ENCODE results near the gene SCRT2. TPM values are rescaled to one million over a fixed set of nuclear protein-coding genes. Genes with fewer than 3 reads are reported as not detected.
A peak's percentile ranks its signal among the peaks of the same experiment; 100 is the strongest.

SCRT2 gene
- total RNA-seq, 1 experiment from 2014 or later = not detected

DNA sequence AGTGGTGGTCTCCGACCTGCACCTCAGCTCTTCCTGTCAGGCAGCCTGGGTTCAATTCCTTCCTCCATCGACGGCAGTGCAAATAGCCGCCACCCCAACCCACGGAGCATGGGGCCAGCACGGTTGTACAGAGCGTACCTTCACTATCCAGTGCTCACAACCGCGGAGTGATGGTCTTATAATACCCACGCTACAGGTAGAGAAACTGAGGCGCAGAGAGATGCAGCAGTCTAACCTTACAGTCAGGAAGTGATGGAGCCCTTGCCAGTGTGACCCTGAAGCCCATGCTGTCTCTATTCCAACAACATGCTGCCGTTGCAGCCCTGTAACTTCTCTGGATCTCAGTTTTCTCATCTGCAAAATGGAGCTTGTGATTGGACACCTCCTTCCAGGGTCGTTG lies 11.0 kb downstream of the SCRT2 start:
- no peak for DNase-seq
- Histone ChIP-seq H3K9me3 (no peaks in the 10 kb centered on the region), H3K27me3 (peaks cover 8% of the 10 kb centered on the region), H3K4me3 (no peak overlapping the region), H3K36me3 (no peaks in the 10 kb centered on the region)

DNA sequence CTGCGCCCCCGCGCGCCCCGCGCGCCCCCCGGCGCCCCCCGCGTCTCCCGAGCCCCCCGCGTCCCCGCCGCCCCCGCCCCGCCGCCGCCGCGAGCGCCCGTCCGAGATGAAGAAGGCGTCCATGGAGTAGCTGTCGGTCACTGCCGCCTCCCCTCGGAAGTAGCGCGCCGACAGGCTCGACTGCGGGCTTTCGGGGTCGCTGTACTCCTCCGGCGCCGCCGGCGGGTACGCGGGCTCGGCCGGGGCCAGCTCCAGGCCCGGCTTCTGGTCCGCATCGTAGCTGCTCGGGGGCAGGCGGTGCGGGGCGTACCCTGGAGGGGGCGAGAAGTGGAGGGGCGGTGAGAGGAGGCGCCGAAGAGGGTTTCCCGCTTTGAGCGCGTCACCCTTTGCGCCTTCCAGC lies 11.5 kb downstream of the SCRT2 start:
- Histone ChIP-seq H3K4me3 (no peak overlapping the region), H3K27me3 (peaks cover 8% of the 10 kb centered on the region), H3K9me3 (no peaks in the 10 kb centered on the region), H3K36me3 (no peaks in the 10 kb centered on the region)
- DNase-seq = no peak

DNA sequence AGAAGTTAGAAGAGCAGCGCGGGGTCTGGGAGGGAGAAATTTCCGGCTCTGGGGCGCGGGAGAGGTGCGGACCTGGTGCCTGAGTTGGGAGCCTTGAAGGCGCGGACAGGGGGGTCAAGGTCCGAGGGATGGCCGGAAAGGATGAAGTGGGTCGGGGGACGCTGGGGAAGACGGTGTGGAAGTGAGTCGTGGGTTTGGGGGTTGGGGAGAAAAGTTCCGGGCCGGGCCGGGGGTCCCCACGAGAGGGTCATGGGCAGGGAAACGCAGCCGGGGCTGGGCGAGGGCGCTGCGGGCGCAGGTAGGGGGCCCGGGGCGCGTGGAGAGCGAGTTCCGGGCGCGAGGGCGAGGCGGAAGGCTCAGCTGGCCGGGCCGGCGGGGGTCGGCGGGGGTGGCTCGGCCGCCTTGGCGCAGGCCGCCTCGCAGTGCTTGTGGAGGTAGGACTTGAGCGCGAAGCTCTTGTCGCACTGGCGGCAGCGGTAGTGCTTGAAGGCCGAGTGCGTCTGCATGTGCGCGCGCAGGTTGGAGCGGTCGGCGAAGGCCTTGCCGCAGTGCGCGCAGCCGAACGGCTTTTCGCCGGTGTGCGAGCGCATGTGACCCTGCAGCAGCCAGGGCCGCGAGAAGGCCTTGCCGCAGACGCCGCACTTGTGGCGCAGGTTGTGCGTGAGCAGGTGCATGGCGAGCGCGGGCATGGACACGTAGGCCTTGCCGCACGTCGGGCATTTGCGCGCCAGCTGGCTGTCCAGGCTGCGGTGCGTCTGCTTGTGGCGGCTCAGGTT lies 12.1 kb downstream of the SCRT2 start:
- Histone ChIP-seq H3K27me3 (peaks cover 8% of the 10 kb centered on the region), H3K4me3 (no peak overlapping the region), H3K9me3 (no peaks in the 10 kb centered on the region), H3K36me3 (no peaks in the 10 kb centered on the region)
- no peak for DNase-seq

DNA sequence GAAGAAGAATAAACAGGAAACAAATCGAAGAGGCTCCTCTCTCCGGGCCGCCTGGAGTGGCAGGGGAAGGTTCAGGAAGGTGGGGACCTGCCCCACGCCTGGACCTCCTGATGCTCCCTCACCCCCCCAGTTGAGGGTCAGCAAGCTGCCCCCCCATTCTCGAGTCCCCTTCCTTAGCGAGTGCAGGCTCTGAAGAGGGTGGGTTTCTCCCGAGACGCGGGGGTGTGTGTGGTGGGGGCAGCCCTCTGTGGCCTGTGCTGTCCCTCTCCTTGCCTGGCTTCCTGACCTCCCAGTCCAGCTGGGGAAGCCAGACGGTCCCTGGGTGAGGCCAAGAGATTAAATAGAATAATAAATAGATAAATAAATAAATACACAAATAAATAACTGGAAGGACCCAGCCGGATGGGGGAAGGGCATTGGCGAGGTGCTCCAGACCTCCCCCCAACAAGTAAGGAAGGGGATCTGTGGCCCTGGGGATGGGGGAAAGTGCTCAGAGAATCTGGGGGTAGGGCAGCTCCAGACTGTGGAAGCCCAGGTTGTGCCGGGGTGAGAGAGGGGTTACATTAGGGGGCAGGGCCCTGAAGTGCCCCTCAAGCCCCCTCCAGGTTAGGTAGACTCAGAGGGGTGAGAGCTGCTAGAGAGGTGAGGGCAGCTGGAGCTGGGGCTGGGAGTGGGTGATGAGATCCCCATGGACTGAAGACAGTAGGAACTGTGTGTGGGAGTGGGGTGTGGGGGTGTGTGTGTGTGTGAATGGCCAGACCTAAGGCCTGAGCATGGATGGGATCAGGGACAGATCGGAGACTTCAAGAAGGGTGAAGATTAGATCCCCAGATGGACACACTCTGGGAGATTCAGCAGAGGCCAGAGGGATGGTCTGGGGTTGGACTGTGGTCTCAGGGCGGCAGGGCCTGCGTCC lies 13.1 kb downstream of the SCRT2 start:
- no peak for DNase-seq
- H3K9me3 ChIP-seq = no peaks in the 10 kb centered on the region
- H3K4me3 ChIP-seq = no peak overlapping the region
- H3K27me3 ChIP-seq = peaks cover 8% of the 10 kb centered on the region
- H3K36me3 ChIP-seq = no peaks in the 10 kb centered on the region

DNA sequence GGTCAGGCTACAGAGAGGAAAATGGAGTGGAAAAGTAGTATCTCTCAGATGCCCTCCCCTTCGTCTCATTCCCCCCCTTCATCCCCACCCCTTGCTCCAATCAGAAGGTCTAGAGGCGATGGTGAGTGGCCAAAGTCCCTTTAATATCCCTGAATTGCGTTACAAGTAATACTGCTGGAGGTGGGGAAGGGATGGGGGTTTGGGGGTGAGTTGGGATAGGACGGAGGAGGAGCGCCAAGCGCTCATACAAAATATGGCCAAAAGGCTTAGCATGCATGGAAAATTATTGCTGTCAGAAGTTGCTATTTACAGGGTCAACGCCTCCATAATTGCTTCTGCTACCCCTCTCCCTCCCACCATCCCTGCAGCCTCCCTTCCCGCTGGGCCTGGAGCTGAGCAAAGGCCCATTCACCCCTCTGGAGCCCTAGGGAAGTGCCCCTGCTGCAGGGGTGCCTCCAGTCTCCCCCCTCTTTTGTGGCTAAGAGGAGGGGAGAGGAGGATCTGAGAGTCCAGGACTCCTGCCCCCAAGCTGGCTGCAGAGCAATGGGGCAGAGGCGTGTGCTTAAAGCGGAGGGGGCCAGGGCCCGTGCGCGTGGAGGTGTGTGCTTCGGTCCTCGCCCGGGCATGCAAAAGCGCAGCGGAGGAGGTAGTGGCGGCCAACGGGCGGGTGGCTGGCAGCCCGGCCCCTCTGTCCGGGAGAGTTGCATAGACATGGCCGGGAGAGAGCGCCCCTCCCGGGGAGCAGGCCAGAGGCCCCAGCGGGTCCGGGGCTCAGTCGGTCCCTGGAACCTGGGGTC lies 13.9 kb downstream of the SCRT2 start:
- peaks cover 8% of the 10 kb centered on the region for H3K27me3 ChIP-seq
- H3K9me3 ChIP-seq = no peaks in the 10 kb centered on the region
- DNase-seq = no peak
- no peaks in the 10 kb centered on the region for H3K36me3 ChIP-seq
- no peak overlapping the region for H3K4me3 ChIP-seq

DNA sequence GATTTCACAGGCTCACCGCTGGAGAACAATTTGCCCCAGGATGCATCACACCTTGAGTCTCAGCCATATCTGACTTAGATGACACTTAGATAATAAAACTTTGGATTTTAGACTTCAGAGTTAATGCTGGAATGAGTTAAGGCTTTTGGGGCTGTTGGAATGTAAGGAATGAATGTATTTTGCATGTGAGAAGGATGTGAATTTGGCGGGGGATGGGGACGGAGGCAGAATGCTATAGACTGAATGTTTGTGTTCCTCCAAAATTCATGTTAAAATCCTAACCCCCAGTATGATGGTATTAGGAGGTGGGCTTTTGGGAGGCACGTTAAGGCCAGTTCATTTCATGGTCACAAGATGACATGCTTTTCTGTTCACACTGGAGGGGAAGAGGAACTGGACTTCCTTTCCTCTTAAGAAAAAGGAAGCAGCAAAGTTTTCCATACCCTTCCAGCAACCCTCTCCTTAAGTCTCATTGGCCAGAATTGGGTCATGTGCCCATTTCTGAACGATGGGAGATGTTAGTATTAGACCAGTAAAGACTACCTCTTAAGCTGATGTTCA lies 16.8 kb downstream of the SCRT2 start:
- H3K4me3 ChIP-seq = no peak overlapping the region
- H3K36me3 ChIP-seq = no peaks in the 10 kb centered on the region
- DNase-seq = no peak
- no peaks in the 10 kb centered on the region for H3K9me3 ChIP-seq
- peaks cover 2% of the 10 kb centered on the region; the same call in 1 of the 2 replicates for H3K27me3 ChIP-seq

DNA sequence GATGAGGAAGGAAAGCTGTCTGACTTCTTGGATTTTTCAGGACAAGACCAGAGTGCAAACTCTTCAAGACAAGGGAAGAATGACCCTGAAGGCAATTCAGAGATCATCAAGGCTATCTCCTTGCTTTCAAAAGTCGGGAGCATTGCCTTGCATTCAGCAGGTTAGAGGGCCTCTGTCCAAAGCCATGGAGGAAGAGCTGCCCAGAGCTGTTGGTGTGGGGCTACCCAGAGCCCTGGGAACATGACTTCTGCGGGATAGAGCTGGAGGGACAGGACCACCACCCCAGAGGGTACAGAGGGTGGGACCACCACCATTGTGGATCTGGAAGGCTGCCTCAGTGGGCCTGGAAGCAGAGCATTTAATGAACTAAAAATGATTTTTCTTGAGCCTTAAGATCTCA lies 17.4 kb downstream of the SCRT2 start:
- H3K36me3 ChIP-seq = no peaks in the 10 kb centered on the region
- no peak overlapping the region for H3K4me3 ChIP-seq
- no peak for DNase-seq
- no peaks in the 10 kb centered on the region; the same call in 1 of the 2 replicates for H3K27me3 ChIP-seq
- no peaks in the 10 kb centered on the region for H3K9me3 ChIP-seq

DNA sequence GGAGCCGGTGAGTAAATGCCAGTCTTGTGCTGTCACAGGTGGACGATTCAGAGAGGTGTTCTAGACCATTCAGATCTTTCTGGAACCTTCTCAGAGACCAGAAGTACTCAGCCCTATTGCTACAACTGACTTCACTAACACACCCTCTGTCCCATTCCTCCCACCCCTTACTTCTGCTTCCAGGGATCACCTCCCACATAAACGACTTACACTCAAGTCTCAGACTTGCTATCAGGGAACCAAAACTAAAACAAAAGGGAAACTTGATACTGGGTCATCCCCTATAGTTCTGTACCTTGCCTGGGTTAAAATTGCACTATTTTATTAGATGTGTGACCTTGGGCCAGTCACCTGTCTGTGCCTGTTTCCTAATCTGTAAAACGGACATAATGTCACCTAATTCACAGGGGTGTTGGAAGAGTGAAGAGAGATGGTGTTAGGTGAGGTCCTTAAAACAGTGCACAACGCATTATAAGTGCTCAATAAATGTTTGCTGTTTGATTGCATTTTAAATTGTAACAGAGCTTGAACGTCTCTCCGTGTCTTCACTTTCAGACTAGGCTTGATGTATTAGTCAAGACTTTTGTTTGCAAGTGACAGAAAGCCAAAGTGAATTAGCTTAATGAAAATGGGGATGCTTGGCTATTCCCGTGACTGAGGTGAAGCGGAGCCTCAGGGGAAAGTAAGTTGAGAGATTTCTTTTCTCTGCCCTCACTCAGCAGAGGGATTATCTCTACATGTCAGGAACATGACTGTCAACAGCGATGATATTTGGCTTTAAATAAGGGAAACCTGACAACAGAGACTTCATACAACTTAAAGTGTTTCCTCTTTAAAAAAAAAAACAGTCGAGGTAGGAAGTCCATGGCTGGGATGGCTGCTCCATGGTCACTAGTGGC lies 19.6 kb downstream of the SCRT2 start:
- no peaks in the 10 kb centered on the region for H3K27me3 ChIP-seq
- H3K4me3 ChIP-seq = no peak overlapping the region
- peaks cover 3% of the 10 kb centered on the region; the same call in 1 of the 2 replicates for H3K36me3 ChIP-seq
- DNase-seq = no peak
- H3K9me3 ChIP-seq = no peaks in the 10 kb centered on the region

DNA sequence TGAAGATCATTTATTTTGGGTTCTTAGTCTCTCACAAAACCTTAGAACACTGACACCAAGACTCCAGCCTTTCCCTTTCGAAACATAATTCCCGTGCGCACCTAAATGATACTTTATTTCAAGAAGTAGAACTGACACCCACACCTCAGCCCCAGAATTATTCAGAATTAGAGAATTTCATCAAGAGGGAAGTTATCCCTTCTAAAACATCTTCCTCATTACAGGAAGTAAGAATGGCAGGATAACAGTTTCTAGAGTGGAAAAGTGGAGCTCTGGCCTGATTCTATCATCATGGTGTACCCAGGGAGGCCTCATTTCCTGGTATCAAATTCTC lies 21.2 kb downstream of the SCRT2 start:
- no peaks in the 10 kb centered on the region for H3K27me3 ChIP-seq
- H3K36me3 ChIP-seq = peaks cover 8% of the 10 kb centered on the region
- no peaks in the 10 kb centered on the region for H3K9me3 ChIP-seq
- DNase-seq = no peak
- H3K4me3 ChIP-seq = no peak overlapping the region

DNA sequence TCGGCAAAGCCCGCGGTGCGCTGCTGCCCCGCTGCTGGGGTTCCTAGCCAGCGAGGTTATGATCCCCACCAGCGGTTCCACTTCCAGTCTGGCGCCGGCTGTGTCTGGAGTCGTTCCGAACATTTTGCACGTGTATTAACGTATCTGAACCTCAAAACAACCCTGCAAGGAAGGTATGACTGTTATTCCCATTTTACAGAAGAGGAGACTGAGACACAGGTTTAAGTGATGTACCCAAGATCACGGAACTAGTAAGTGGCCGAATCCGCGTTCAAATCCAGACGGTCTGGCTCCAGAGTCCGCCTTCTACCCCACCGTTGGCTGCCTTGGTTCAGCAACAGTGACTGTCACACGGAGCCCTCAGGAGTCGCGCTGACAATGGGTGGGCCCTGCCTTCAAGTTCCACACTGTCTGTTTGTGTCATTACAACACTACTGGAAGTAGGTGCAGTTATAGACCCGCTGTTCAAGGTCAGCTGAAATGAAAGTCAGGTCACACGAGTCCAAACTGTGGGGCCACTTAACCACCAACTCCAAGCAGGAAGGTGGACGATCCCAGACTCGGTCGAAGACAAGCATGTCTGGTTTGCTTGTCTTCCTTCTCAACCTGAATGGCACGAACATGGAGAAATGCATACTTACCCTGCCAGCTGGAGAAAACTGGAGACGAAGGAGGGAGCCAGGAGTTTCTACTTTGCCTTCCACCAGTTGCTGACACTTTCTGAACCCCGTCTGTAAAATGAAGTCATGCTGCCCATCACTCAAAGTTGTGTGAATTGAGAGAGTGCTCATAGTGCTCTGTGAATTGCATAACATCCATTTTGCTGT lies 21.8 kb downstream of the SCRT2 start:
- no peak for DNase-seq
- no peaks in the 10 kb centered on the region for H3K9me3 ChIP-seq
- peak overlapping the region; percentile 76 for H3K4me3 ChIP-seq
- H3K36me3 ChIP-seq = peaks cover 13% of the 10 kb centered on the region
- H3K27me3 ChIP-seq = no peaks in the 10 kb centered on the region

DNA sequence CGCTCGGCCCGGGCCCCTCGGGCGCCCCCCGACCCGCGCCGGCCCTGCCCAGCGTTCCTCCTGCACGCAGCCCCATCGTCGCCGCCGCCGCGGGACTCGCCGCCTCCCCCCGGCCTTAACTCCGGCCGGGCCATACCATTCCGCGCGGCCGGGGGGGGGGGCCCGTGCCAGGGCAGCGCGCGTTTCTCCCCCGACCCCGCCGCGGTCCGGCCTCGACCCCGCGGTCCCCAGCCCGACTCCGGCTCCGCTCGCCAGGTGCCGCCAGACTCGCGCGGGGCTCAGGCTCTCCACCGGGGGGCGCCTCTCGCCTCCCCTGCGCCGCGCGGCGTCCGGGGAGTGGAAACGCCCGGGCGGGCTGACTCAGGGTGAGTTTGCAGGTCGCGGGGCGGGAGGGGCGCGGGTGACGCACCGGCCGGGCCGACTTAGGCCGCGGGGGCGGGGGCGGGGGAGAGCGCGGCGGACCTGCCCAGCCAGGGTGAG lies 22.5 kb downstream of the SCRT2 start, which contains the start of gene SRXN1:
Gene SRXN1 (minus strand): TSS at position 91 of the 480 bp plus-strand sequence. CDS start 15 bp downstream, at position 76.
- peak; percentile 90 for DNase-seq
- Histone ChIP-seq H3K9me3 (no peaks in the 10 kb centered on the region), H3K27me3 (no peaks in the 10 kb centered on the region), H3K4me3 (peak within 1 kb of the TSS; percentile 76), H3K36me3 (peaks cover 18% of the 10 kb centered on the region)

DNA sequence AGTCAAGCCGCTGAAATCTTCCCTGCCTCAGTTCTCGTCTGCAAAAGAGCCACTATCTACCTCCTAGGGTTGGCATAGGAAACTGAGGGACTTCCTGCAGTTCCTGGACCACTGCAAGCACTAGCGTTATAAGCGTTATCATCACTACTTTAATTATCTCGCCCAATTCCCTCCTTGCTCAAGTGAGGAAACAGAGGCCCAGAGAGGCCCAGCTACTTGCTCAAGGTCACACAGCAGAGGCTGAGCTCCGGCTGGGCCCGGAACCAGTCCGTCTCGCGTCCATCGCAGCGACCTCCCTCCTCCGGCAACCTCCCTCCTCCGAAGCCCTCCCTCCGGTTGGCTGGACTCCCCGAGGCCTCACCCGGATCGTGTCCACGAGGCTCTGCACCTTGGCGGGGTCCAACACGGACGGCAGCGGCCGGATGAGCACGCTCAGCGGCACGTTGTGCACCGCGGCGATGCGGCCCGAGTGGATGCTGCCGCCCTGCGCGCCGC lies 22.9 kb downstream of the SCRT2 start:
- H3K36me3 ChIP-seq = peaks cover 23% of the 10 kb centered on the region
- H3K9me3 ChIP-seq = no peaks in the 10 kb centered on the region
- peak overlapping the region; percentile 76 for H3K4me3 ChIP-seq
- DNase-seq = peak; percentile 40
- H3K27me3 ChIP-seq = no peaks in the 10 kb centered on the region

DNA sequence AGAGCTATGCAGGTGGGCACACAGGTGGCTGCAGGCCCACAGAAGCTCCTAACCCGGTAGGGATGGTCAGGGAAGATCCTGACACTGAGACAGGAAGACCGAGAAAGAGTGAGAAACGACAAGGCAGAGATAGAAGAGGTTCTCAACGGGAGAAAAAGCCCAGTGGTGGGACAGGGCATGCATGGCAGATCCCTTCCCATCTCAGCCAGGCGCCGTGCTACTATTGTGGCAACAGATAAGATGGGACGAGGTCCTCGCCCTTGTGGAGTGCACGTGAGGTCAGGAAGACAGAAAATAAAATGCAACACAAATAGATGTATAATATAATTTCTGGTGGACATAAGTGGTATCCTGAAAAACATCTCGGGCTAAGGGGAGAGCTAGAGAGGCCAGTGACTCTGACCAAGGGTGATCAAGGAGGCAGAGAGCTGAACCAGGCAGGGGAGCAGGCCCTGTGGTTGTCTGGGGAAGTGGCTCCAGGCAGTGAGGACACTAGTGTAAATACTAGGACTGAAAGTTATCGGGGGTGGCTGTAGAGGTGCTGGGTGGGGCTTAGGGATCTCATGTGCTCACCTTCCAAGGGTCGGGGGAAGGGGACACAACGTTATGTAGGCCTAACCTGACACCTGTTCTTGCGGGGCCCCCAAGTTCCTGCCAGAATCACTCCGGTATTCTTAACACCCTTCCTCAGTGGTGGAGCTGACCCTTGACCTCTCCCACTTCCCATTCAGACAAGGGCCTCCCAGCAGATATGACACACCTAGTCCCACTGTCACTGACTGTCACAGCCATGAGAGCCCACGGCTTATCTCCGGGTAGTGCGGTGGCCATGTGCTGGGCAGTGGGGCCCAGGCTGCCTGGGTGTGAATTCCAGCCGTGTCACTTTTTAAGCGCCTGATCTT lies 23.6 kb downstream of the SCRT2 start:
- Histone ChIP-seq H3K36me3 (peaks cover 26% of the 10 kb centered on the region), H3K4me3 (peak overlapping the region; percentile 76), H3K27me3 (no peaks in the 10 kb centered on the region), H3K9me3 (no peaks in the 10 kb centered on the region)
- DNase-seq = no peak

DNA sequence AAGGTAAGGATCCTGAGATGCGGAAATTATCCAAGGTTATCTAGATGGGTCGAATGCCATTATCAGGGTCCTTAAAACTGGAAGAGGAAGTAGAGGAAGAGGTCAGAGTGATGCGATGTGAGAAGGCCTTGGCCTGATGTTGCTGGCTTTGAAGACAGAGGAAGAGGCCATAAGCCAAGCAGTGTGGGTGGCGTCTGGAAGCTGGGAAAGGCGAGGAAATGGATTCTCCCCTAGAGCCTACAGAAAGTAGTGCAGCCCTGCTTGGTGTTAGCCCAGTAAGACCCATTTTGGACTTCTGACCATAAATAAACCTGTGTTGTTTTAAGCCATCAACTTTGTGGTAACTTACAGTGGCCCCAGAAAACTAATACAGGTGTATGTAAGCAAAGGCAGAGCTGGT lies 24.6 kb downstream of the SCRT2 start:
- DNase-seq = no peak
- Histone ChIP-seq H3K27me3 (no peaks in the 10 kb centered on the region), H3K36me3 (peaks cover 26% of the 10 kb centered on the region), H3K9me3 (no peaks in the 10 kb centered on the region), H3K4me3 (no peak overlapping the region)

All from MG63 (cell line).